IPS-NIHi7 (cell line): ENCODE data around the gene PRKAA1.
"Not testable (repeated sequence)": the region's sequence is repeated elsewhere in the genome, so short reads cannot be mapped to it uniquely, and the experiment has no call there.

ENCODE experiments used
- DNase-seq: peaks from one replicate; pipeline ENCODE4 v3.0.0; 2012; ENCODE audit warnings: mixed read lengths; ENCODE audit errors: extremely low spot score

PRKAA1 gene

GRCh38 chr5:40734986-40735385 is 63.2 kb downstream of the PRKAA1 start:
- DNase-seq: no peak

- DNase-seq: no peak
These were observed 64.2 kb downstream of the PRKAA1 start for GRCh38 chr5:40733879-40734563.

- no peak for DNase-seq
These were observed 64.7 kb downstream of the PRKAA1 start for GRCh38 chr5:40733434-40733833.

GRCh38 chr5:40722497-40722911 is 75.7 kb downstream of the PRKAA1 start:
- not testable (repeated sequence) for DNase-seq

GRCh38 chr5:40720069-40720468 is 78.1 kb downstream of the PRKAA1 start:
- no peak for DNase-seq

- no peak for DNase-seq
These were observed 80.9 kb downstream of the PRKAA1 start for GRCh38 chr5:40717281-40717680.

GRCh38 chr5:40716590-40716989 is 81.6 kb downstream of the PRKAA1 start:
- no peak for DNase-seq

GRCh38 chr5:40716000-40716399 is 82.2 kb downstream of the PRKAA1 start:
- DNase-seq: peak; percentile 14

GRCh38 chr5:40714001-40714400 is 84.2 kb downstream of the PRKAA1 start:
- no peak for DNase-seq

GRCh38 chr5:40710575-40710974 is 87.6 kb downstream of the PRKAA1 start:
- not testable (repeated sequence) for DNase-seq
